Activated CD8-positive, alpha-beta memory T cell treated with anti-CD3 and anti-CD28 coated beads, Interleukin-2, amount 50 U/mL, for 1 hour (primary cell): Measurements from ENCODE around the gene UHRF1.
"Not testable (repeated sequence)": the region's sequence is repeated elsewhere in the genome, so short reads cannot be mapped to it uniquely, and the experiment has no call there.

Source experiments
- DNase-seq: peaks from one replicate; pipeline ENCODE4 v3.0.0-alpha.2; 2020; ENCODE audit errors: extremely low read depth

The UHRF1 gene

GRCh38 chr19:4937060-4937459 lies 27.8 kb downstream of the UHRF1 start:
- no peak for DNase-seq

- not testable (repeated sequence) for DNase-seq
Observed at GRCh38 chr19:4938461-4938860, 29.2 kb downstream of the UHRF1 start.

GRCh38 chr19:4939466-4939865 lies 30.2 kb downstream of the UHRF1 start:
- no peak for DNase-seq

GRCh38 chr19:4941638-4942169 lies 32.4 kb downstream of the UHRF1 start:
- DNase-seq = not testable (repeated sequence)

GRCh38 chr19:4950650-4951049 lies 41.3 kb downstream of the UHRF1 start:
- DNase-seq = not testable (repeated sequence)

- DNase-seq = no peak
Observed at GRCh38 chr19:4951656-4952055, 42.4 kb downstream of the UHRF1 start.

GRCh38 chr19:4952945-4953344 lies 43.6 kb downstream of the UHRF1 start:
- no peak for DNase-seq

GRCh38 chr19:4954320-4955149 lies 45.2 kb downstream of the UHRF1 start:
- not testable (repeated sequence) for DNase-seq

- DNase-seq = no peak
Observed at GRCh38 chr19:4955274-4955673, 46.0 kb downstream of the UHRF1 start.

GRCh38 chr19:4957981-4958380 lies 48.7 kb downstream of the UHRF1 start:
- DNase-seq = no peak

GRCh38 chr19:4962085-4962619 lies 52.9 kb downstream of the UHRF1 start:
- DNase-seq = no peak

- DNase-seq = no peak
Observed at GRCh38 chr19:4965061-4965460, 55.8 kb downstream of the UHRF1 start.

- no peak for DNase-seq
Observed at GRCh38 chr19:4966591-4966990, 57.3 kb downstream of the UHRF1 start.

GRCh38 chr19:4967738-4968461 lies 58.6 kb downstream of the UHRF1 start:
- DNase-seq = no peak

- peak; percentile 97 for DNase-seq
Observed at GRCh38 chr19:4968462-4969291, 59.4 kb downstream of the UHRF1 start, which contains the start of gene KDM4B. Gene KDM4B (plus strand): TSS chr19:4969113. CDS start chr19:5032891, 63,778 bp downstream.

- no peak for DNase-seq
Observed at GRCh38 chr19:4969292-4969771, 60.0 kb downstream of the UHRF1 start.

- no peak for DNase-seq
Observed at GRCh38 chr19:4969772-4970531, 60.7 kb downstream of the UHRF1 start.

- DNase-seq = no peak
Observed at GRCh38 chr19:4970558-4971423, 61.5 kb downstream of the UHRF1 start.

- no peak for DNase-seq
Observed at GRCh38 chr19:4971424-4971793, 62.1 kb downstream of the UHRF1 start.
